Measurements from ENCODE around the gene IL1RAPL2. TPM values are rescaled to one million over a fixed set of nuclear protein-coding genes. Genes with fewer than 3 reads are reported as not detected.

The IL1RAPL2 gene
- total and polyA plus RNA-seq, 2 of the 4 experiments (the other 2 are of a cell fraction), result 0.03 TPM; not detected in 1

DNA sequence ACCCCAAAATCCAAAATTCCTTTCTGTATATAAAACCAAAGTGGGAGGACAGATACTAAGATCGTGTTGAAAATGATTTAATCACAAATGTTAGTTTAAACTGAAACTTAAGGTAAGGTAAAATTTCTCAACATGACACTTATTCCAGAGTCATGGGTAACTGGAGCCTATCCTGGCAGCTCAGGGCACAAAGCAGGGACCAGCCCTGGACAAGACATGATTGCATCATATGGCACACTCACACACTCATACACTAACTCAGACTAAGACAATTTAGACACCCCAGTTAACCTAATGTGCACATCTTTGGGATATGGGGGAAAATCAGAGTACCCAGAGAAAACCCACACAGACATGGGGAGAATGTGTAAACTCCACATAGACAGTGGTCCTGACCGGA lies 898.6 kb downstream of the IL1RAPL2 start:
- TF ChIP-seq CEBPB (IDR thresholded peaks at IDR 0.05; ENCODE audit: low read depth, low read length), result peak; percentile 42
- TF ChIP-seq, protein P1, sequence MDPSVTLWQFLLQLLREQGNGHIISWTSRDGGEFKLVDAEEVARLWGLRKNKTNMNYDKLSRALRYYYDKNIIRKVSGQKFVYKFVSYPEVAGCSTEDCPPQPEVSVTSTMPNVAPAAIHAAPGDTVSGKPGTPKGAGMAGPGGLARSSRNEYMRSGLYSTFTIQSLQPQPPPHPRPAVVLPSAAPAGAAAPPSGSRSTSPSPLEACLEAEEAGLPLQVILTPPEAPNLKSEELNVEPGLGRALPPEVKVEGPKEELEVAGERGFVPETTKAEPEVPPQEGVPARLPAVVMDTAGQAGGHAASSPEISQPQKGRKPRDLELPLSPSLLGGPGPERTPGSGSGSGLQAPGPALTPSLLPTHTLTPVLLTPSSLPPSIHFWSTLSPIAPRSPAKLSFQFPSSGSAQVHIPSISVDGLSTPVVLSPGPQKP (IDR thresholded peaks at IDR 0.05; ENCODE audit: borderline replicate concordance, low read depth, low read length), result no peak
- H3K4me2 ChIP-seq (ENCODE audit: low read depth, low read length), result no peak overlapping the region
- no peak overlapping the region for H2BK5ac ChIP-seq (ENCODE audit: low read depth, low read length, poor library complexity, severe bottlenecking)
- BruUV-seq (replicated peaks), result no TSS peak
- H2BK15ac ChIP-seq (ENCODE audit: low read depth, low read length), result no peak overlapping the region
- H3K9me3 ChIP-seq (ENCODE audit: control insufficient read depth, insufficient read depth, low read length), result no peaks in the 10 kb centered on the region
- no peaks in the 10 kb centered on the region for H3K4me1 ChIP-seq (ENCODE audit: control insufficient read depth, insufficient read depth, low read length)
- no peak overlapping the region for H2AK9ac ChIP-seq (replicated peaks; ENCODE audit: low read depth, low read length, poor library complexity)
- no peak overlapping the region for H3K9ac ChIP-seq (ENCODE audit: low read depth, low read length)
- no peak overlapping the region for H3K4ac ChIP-seq (ENCODE audit: low read depth, low read length)
- H3K27me3 ChIP-seq (ENCODE audit: control insufficient read depth, insufficient read depth, low read length), result peaks cover 2% of the 10 kb centered on the region; the same call in 1 of the 2 replicates
- no peaks in the 10 kb centered on the region for H4K20me1 ChIP-seq (ENCODE audit: insufficient read depth, low read length)
- dilution Hi-C loops (cut with HindIII; ENCODE audit: low sequenced_read_pairs, unreplicated experiment), result no loop called here
- in situ Hi-C loops (cut with MboI; ENCODE audit: low sequenced_read_pairs), result no loop called here
- H3K79me1 ChIP-seq (ENCODE audit: low read depth in 1 of 2, low read length in 2 of 2), result no peaks in the 10 kb centered on the region
- no peak overlapping the region for H2BK20ac ChIP-seq (ENCODE audit: low read depth, low read length)
- CTCF ChIA-PET, result no interaction called here
- H3K4me3 ChIP-seq (ENCODE audit: insufficient read depth, low read depth, low read length), result no peak overlapping the region
- DNase-seq (no peak), ATAC-seq (ENCODE audit: low read depth) (no peak)
- no CpG with 5 or more reads among the region's 2 CpGs for WGBS, 2 experiments (ENCODE audit: extremely low coverage in 2 of 2, insufficient read length in 1 of 2)
- no peak overlapping the region for H2BK120ac ChIP-seq (ENCODE audit: low read depth, low read length)
- no peak overlapping the region for H3K14ac ChIP-seq (replicated peaks; ENCODE audit: low read depth, low read length)
- H4K5ac ChIP-seq (ENCODE audit: low read depth, low read length), result no peak overlapping the region
- POLR2A ChIA-PET (ENCODE audit: unreplicated experiment), result no interaction called here
- intact Hi-C loops (cut with micrococcal nuclease), result no loop called here
- H4K91ac ChIP-seq (ENCODE audit: insufficient read depth, low read depth, low read length), result no peak overlapping the region
- H3K23ac ChIP-seq (ENCODE audit: low read depth, low read length), result no peak overlapping the region
- no peak overlapping the region for H3K27ac ChIP-seq (ENCODE audit: insufficient read depth, low read length)
- H2AFZ ChIP-seq (replicated peaks; ENCODE audit: low read length, poor library complexity), result no peak overlapping the region
- no peak overlapping the region for H4K8ac ChIP-seq (ENCODE audit: low read depth in 2 of 2, low read length in 2 of 2)
- H3K56ac ChIP-seq (ENCODE audit: extremely low read depth, insufficient read depth, low read length), result no peak overlapping the region
- no peaks in the 10 kb centered on the region for H3K9me1 ChIP-seq (ENCODE audit: insufficient read depth, low read length)
- no peak overlapping the region for H3K18ac ChIP-seq (ENCODE audit: low read depth, low read length)
- no peak overlapping the region for H2AK5ac ChIP-seq (ENCODE audit: low read depth, low read length)
- no peaks in the 10 kb centered on the region for H3K36me3 ChIP-seq (ENCODE audit: control insufficient read depth, insufficient read depth, low read length)
